Measurements from ENCODE around the gene INPP5J. TPM values are rescaled to one million over a fixed set of nuclear protein-coding genes. Genes with fewer than 3 reads are reported as not detected.
A peak's percentile ranks its signal among the peaks of the same experiment; 100 is the strongest.

INPP5J gene
- total RNA-seq, 1 experiment from 2014 or later, result 6.2 TPM

DNA sequence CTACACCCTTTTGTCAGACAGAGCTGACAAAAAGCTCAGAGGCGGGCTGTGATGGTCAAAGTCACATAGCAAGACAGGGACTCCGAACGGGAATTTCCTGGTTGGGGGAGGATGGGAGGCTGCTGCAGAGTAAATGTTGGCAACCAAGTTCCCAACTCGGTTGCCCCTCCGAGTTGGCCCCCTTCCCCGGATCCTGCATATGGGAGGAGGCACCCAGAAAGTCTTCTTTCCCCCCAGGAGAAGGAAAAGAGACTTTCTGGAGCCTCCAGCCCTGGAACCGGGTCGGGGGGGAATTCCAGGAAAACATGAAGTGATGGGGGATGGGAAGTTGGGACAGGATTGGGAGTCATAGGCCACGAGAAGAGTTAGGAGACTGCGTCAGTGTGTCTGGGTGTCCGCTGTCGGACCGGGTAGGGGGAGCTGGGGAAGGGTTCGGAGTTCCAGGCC, 16.0 kb upstream of the INPP5J start:
- H3K4me1 Mint-ChIP-seq, result peaks cover 18% of the 10 kb centered on the region
- H3K4me3 Mint-ChIP-seq, result peak overlapping the region; percentile 74
- DNase-seq (ENCODE audit: low spot score) (no peak), ATAC-seq (no peak)
- no peaks in the 10 kb centered on the region; the same call in 1 of the 2 replicates for H3K36me3 Mint-ChIP-seq
- CTCF ChIA-PET, result interaction anchor here (0.8 to 9.1 kb wide), 16 partner anchors 13 to 343 kb away, joined by 3 to 363 read pairs (median 12); partner anchors contain the start of genes INPP5J, LIMK2, MORC2 and PIK3IP1
- no peak overlapping the region for H3K27ac Mint-ChIP-seq
- TF ChIP-seq CREM (CRISPR knock-in tag; IDR thresholded peaks at IDR 0.05) (no peak), ZNF416 (CRISPR knock-in tag; IDR thresholded peaks at IDR 0.05) (no peak)
- TF ChIP-seq, protein P1, sequence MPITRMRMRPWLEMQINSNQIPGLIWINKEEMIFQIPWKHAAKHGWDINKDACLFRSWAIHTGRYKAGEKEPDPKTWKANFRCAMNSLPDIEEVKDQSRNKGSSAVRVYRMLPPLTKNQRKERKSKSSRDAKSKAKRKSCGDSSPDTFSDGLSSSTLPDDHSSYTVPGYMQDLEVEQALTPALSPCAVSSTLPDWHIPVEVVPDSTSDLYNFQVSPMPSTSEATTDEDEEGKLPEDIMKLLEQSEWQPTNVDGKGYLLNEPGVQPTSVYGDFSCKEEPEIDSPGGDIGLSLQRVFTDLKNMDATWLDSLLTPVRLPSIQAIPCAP (CRISPR knock-in tag; IDR thresholded peaks at IDR 0.05), result no peak
- TF ChIP-seq, protein P2, sequence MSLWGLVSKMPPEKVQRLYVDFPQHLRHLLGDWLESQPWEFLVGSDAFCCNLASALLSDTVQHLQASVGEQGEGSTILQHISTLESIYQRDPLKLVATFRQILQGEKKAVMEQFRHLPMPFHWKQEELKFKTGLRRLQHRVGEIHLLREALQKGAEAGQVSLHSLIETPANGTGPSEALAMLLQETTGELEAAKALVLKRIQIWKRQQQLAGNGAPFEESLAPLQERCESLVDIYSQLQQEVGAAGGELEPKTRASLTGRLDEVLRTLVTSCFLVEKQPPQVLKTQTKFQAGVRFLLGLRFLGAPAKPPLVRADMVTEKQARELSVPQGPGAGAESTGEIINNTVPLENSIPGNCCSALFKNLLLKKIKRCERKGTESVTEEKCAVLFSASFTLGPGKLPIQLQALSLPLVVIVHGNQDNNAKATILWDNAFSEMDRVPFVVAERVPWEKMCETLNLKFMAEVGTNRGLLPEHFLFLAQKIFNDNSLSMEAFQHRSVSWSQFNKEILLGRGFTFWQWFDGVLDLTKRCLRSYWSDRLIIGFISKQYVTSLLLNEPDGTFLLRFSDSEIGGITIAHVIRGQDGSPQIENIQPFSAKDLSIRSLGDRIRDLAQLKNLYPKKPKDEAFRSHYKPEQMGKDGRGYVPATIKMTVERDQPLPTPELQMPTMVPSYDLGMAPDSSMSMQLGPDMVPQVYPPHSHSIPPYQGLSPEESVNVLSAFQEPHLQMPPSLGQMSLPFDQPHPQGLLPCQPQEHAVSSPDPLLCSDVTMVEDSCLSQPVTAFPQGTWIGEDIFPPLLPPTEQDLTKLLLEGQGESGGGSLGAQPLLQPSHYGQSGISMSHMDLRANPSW (CRISPR knock-in tag; conservative IDR thresholded peaks at IDR 0.05; ENCODE audit: low read depth), result no peak
- H3K9me3 Mint-ChIP-seq, result no peaks in the 10 kb centered on the region
- POLR2A ChIA-PET, result interaction anchor here (1.0 to 1.6 kb wide), 3 partner anchors 8 to 34 kb away, joined by 4 to 9 read pairs (median 4); partner anchors contain the start of genes PLA2G3 and SMTN
- peaks cover 48% of the 10 kb centered on the region for H3K27me3 Mint-ChIP-seq (ENCODE audit: low read depth)

DNA sequence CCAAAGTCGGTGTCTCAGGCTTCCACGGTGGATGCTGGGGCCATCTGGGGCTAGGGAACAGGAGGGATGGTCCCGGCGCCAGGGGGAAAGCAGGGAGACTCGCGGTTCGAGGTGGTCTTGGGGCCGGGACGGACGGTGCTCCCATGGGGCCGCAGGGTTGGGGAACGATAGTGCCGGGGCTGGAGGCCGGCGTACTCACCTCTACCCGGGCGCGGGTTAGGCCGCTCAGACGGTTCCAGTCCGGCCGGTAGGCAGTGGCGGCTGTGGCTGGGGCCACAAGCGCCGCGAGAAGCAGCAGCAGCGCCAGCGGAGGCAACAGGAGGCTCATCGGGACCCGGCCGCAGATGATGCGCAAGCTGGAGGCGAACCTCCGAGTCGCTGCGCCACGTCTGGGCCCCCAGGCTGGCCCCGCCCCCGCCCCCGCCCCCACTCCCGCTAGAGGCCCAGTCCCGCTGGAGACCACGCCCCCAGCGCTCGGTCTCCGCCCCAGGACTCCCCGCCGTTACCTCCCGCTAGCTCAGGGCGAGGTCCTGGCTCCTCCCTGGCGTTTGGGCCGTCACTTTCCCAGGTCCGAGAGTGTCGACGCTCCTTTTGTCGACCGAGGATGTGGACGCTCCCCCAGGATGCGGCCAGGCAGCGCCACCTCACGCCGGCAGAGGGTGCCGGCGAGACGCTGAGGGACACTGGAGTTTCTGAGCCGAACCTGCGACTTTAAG, 15.4 kb upstream of the INPP5J start, which contains the start of gene SELENOM:
Gene SELENOM, minus strand, starts transcription at position 391 of the 716 bp plus-strand sequence. Its CDS starts 63 bp downstream, at position 328.
- Mint-ChIP-seq H3K36me3 (no peaks in the 10 kb centered on the region), H3K4me1 (peaks cover 18% of the 10 kb centered on the region), H3K4me3 (peak within 1 kb of the TSS; percentile 74), H3K27ac (peak within 1 kb of the TSS; percentile 19; the same call in 1 of the 2 replicates), H3K27me3 (ENCODE audit: low read depth) (peaks cover 49% of the 10 kb centered on the region), H3K9me3 (0 out of 2 replicates have a peak, but pooled peaks cover under 1% of the 10 kb centered on the region)
- ChIA-PET POLR2A (interaction anchor here (1.0 to 1.6 kb wide), 5 partner anchors 9 to 33 kb away, joined by 4 to 9 read pairs (median 5); partner anchors contain the start of genes PLA2G3 and SMTN), CTCF (interaction anchor here (0.6 to 9.1 kb wide), 32 partner anchors 8 to 344 kb away, joined by 3 to 363 read pairs (median 6); partner anchors contain the start of genes INPP5J, LIMK2, MORC2 and PIK3IP1)
- DNase-seq (ENCODE audit: low spot score), result peak; percentile 95
- ATAC-seq, result peak; percentile 85
- TF ChIP-seq, protein P3, sequence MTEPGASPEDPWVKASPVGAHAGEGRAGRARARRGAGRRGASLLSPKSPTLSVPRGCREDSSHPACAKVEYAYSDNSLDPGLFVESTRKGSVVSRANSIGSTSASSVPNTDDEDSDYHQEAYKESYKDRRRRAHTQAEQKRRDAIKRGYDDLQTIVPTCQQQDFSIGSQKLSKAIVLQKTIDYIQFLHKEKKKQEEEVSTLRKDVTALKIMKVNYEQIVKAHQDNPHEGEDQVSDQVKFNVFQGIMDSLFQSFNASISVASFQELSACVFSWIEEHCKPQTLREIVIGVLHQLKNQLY (CRISPR knock-in tag; IDR thresholded peaks at IDR 0.05), result no peak
- TF ChIP-seq RELA (CRISPR knock-in tag; IDR thresholded peaks at IDR 0.05; ENCODE audit: borderline replicate concordance) (no peak), ZNF671 (CRISPR knock-in tag; IDR thresholded peaks at IDR 0.05) (no peak), TP53 (CRISPR knock-in tag; IDR thresholded peaks at IDR 0.05) (0 out of 2 replicates have a peak, but pooled peaks have one; percentile 24), NFYB (CRISPR knock-in tag; conservative IDR thresholded peaks at IDR 0.05; ENCODE audit: low read depth) (no peak), GABPB1 (CRISPR knock-in tag; IDR thresholded peaks at IDR 0.05) (0 out of 2 replicates have a peak, but pooled peaks have one; percentile 1), FOXJ3 (CRISPR knock-in tag; IDR thresholded peaks at IDR 0.05; ENCODE audit: borderline replicate concordance) (no peak)
- TF ChIP-seq, protein P4, sequence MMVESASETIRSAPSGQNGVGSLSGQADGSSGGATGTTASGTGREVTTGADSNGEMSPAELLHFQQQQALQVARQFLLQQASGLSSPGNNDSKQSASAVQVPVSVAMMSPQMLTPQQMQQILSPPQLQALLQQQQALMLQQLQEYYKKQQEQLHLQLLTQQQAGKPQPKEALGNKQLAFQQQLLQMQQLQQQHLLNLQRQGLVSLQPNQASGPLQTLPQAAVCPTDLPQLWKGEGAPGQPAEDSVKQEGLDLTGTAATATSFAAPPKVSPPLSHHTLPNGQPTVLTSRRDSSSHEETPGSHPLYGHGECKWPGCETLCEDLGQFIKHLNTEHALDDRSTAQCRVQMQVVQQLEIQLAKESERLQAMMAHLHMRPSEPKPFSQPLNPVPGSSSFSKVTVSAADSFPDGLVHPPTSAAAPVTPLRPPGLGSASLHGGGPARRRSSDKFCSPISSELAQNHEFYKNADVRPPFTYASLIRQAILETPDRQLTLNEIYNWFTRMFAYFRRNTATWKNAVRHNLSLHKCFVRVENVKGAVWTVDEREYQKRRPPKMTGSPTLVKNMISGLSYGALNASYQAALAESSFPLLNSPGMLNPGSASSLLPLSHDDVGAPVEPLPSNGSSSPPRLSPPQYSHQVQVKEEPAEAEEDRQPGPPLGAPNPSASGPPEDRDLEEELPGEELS (CRISPR knock-in tag; IDR thresholded peaks at IDR 0.05), result no peak
- TF ChIP-seq, protein P5, sequence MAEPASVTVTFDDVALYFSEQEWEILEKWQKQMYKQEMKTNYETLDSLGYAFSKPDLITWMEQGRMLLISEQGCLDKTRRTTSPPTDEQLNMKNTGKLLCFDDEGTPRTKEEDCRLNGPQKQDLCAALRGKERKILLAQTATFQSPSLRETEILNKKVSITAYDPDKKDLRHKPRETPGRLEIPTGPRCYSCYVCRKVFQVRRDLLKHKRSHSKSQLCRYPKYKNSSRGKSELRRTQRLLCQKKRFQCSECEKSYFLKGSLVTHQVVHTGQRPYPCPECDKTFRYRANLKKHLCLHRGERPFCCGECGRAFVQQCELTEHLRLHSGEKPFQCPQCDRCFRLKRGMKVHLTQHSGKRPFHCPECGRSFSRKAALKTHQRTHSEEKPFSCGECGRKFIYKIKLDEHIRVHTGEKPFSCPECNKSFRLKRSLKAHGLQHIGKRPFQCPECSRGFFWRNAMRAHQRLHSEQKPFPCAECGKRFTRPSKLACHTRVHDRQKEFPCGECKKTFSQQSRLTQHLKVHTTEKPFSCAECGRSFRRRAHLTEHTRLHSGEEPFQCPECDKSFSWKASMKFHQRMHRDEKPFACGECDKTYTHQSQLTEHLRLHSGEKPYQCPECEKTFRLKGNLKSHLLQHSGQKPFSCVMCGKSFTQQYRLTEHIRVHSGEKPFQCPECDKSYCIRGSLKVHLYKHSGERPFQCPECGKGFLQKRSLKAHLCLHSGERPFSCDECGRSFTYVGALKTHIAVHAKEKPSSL (CRISPR knock-in tag; conservative IDR thresholded peaks at IDR 0.05), result no peak
- TF ChIP-seq, protein P6, sequence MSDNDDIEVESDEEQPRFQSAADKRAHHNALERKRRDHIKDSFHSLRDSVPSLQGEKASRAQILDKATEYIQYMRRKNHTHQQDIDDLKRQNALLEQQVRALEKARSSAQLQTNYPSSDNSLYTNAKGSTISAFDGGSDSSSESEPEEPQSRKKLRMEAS (CRISPR knock-in tag; IDR thresholded peaks at IDR 0.05), result peak; percentile 25; the same call in 1 of the 2 replicates
- TF ChIP-seq, protein P7, sequence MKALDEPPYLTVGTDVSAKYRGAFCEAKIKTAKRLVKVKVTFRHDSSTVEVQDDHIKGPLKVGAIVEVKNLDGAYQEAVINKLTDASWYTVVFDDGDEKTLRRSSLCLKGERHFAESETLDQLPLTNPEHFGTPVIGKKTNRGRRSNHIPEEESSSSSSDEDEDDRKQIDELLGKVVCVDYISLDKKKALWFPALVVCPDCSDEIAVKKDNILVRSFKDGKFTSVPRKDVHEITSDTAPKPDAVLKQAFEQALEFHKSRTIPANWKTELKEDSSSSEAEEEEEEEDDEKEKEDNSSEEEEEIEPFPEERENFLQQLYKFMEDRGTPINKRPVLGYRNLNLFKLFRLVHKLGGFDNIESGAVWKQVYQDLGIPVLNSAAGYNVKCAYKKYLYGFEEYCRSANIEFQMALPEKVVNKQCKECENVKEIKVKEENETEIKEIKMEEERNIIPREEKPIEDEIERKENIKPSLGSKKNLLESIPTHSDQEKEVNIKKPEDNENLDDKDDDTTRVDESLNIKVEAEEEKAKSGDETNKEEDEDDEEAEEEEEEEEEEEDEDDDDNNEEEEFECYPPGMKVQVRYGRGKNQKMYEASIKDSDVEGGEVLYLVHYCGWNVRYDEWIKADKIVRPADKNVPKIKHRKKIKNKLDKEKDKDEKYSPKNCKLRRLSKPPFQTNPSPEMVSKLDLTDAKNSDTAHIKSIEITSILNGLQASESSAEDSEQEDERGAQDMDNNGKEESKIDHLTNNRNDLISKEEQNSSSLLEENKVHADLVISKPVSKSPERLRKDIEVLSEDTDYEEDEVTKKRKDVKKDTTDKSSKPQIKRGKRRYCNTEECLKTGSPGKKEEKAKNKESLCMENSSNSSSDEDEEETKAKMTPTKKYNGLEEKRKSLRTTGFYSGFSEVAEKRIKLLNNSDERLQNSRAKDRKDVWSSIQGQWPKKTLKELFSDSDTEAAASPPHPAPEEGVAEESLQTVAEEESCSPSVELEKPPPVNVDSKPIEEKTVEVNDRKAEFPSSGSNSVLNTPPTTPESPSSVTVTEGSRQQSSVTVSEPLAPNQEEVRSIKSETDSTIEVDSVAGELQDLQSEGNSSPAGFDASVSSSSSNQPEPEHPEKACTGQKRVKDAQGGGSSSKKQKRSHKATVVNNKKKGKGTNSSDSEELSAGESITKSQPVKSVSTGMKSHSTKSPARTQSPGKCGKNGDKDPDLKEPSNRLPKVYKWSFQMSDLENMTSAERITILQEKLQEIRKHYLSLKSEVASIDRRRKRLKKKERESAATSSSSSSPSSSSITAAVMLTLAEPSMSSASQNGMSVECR (CRISPR knock-in tag; IDR thresholded peaks at IDR 0.05; ENCODE audit: borderline replicate concordance), result no peak
- TF ChIP-seq, protein P8, sequence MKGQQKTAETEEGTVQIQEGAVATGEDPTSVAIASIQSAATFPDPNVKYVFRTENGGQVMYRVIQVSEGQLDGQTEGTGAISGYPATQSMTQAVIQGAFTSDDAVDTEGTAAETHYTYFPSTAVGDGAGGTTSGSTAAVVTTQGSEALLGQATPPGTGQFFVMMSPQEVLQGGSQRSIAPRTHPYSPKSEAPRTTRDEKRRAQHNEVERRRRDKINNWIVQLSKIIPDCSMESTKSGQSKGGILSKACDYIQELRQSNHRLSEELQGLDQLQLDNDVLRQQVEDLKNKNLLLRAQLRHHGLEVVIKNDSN (CRISPR knock-in tag; IDR thresholded peaks at IDR 0.05), result no peak

Measured in WTC11 (cell line).